GF-D8 (cell line): ENCODE measurements around the gene PPP1R9A.

Experiments
- DNase-seq: peaks from one replicate; lab custom pipeline; 2025; lab: John Stamatoyannopoulos, UW

PPP1R9A gene

GRCh38 chr7:95205665-95206225 is 298.4 kb downstream of the PPP1R9A start:
- no peak for DNase-seq

GRCh38 chr7:95209276-95209675 is 301.9 kb downstream of the PPP1R9A start:
- DNase-seq: no peak

GRCh38 chr7:95209788-95210187 is 302.4 kb downstream of the PPP1R9A start:
- no peak for DNase-seq

- no peak for DNase-seq
Measured at GRCh38 chr7:95213148-95213547, 305.8 kb downstream of the PPP1R9A start.

- DNase-seq: no peak
Measured at GRCh38 chr7:95213809-95214492, 306.6 kb downstream of the PPP1R9A start.

- no peak for DNase-seq
Measured at GRCh38 chr7:95219721-95220120, 312.3 kb downstream of the PPP1R9A start.

- no peak for DNase-seq
Measured at GRCh38 chr7:95220328-95220727, 312.9 kb downstream of the PPP1R9A start.

- DNase-seq: no peak
Measured at GRCh38 chr7:95225301-95225700, 317.9 kb downstream of the PPP1R9A start.

GRCh38 chr7:95229301-95229700 is 321.9 kb downstream of the PPP1R9A start:
- no peak for DNase-seq

- DNase-seq: no peak
Measured at GRCh38 chr7:95238252-95238943, 331.0 kb downstream of the PPP1R9A start.

GRCh38 chr7:95240921-95241320 is 333.5 kb downstream of the PPP1R9A start:
- no peak for DNase-seq

GRCh38 chr7:95242266-95242665 is 334.9 kb downstream of the PPP1R9A start:
- DNase-seq: no peak

GRCh38 chr7:95244616-95245015 is 337.2 kb downstream of the PPP1R9A start:
- DNase-seq: no peak

GRCh38 chr7:95245828-95246500 is 338.6 kb downstream of the PPP1R9A start:
- DNase-seq: no peak

GRCh38 chr7:95246831-95247370 is 339.5 kb downstream of the PPP1R9A start:
- DNase-seq: peak; percentile 28

- DNase-seq: no peak
Measured at GRCh38 chr7:95250571-95250970, 343.2 kb downstream of the PPP1R9A start.

GRCh38 chr7:95251966-95252365 is 344.6 kb downstream of the PPP1R9A start:
- DNase-seq: no peak

- DNase-seq: no peak
Measured at GRCh38 chr7:95253986-95254385, 346.6 kb downstream of the PPP1R9A start.

- DNase-seq: no peak
Measured at GRCh38 chr7:95255691-95256090, 348.3 kb downstream of the PPP1R9A start.

GRCh38 chr7:95261895-95262415 is 354.6 kb downstream of the PPP1R9A start:
- DNase-seq: no peak

GRCh38 chr7:95262875-95263274 is 355.5 kb downstream of the PPP1R9A start:
- no peak for DNase-seq

- no peak for DNase-seq
Measured at GRCh38 chr7:95263785-95264362, 356.5 kb downstream of the PPP1R9A start.
